ENCODE results near the gene KAZN.

Gene KAZN

DNA sequence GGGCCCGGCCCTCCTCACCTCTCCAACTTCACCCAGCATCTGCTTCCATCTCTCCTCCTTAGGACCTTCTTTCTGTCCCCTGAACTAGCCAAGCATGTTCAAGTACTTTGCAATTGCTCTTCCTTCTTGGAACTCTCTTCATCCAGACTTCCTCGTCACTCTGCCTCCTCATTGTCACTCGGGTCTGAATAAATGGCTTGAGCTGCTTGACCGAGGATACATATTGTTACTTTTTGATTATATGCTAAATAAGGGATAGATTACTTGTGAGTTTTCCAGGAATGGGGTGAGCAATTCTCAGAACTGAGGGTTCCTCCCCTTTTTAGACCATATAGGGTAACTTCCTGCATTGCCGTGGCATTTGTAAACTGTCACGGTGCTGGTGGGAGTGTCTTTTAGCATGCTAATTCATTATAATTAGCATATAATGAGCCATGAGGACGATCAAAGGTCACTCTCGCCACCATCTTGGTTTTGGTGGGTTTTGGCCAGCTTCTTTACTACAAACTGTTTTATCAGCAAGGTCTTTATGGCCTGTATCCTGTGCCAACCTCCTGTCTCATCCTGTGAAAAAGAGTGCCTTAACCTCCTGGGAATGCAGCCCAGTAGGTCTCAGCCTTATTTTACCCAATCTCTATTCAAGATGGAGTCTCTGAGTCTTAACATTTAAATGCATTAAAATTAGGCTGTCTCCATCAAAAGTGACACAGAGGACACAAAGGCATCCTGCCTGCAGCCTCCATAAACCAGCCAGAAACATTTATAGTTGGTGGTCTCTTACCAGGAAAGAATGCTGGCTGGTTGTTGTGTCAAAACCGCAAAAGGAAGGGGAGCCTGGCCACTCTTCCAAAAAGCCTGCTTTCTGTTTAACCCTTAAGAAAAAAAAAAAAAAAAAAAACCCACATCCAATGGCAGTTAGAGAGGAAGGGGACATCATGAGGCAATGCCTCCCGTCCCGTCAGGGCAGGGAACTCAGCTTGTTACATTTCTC, 179.3 kb downstream of the KAZN start:
- peak; percentile 18 to 53 for DNase-seq

DNA sequence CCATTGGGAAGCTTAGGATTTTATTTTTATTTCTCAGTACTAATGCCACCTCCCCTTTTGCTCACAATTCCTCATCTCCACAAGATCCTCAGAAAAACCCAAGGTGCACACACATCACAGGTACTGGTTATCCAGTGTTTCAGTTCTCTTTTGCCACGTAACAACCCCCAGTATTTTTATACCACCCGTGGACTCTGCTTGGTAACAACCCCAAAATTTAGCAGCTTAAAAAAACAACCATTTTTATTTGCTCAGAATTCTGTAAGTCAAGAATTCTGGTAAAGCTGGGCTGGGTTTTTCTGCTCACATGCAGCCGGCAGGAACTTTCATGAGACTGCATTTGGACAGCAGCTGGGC, 180.0 kb downstream of the KAZN start:
- DNase-seq: no peak

- DNase-seq: peak in 1 of 2 donors; percentile 70
These were observed 180.7 kb downstream of the KAZN start for GRCh38 chr1:14778898-14779865.

GRCh38 chr1:14780271-14780670, 181.8 kb downstream of the KAZN start:
- peak; percentile 78 to 92 for DNase-seq

GRCh38 chr1:14781811-14782210, 183.3 kb downstream of the KAZN start:
- no peak for DNase-seq

DNA sequence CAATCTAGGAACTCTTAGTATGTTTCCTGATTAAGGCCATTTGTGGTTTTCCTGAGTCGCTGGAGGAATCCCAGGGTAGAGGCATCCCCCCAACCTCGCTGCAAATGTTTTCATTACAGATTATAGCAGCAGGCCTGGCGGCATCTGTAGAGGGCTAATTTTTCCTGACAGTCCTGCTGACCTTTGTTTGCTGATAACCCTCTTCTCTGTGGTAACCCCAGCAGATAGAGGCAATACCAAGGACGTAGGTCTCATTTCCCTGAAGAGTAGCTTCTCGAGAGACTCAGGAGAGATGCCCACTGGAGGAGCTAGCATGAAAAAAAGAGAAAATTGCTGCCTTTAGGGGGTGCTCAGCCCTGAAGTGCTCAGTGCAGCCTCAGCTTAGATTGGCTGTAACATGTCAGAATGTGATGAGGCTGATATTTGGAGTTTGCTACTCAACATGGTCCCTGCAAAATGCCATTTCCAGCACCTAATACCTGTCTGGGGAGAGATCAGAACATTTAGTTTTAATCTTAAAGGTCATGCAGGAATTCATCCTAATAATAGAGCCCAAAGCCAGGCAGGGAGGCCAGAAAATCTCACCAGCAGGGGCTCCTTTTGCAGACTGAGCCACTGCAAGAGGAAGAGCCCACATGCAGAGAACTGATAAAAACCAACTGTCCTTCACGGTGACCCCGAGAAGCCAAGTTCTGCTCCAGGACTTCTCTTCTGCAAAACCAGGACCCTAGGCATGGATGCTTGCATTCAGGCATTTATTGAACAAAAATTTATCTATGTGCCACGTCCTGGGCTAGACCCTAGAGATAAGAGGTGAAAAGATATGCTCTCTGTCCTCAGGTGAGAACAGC, 184.5 kb downstream of the KAZN start:
- no peak for DNase-seq

DNA sequence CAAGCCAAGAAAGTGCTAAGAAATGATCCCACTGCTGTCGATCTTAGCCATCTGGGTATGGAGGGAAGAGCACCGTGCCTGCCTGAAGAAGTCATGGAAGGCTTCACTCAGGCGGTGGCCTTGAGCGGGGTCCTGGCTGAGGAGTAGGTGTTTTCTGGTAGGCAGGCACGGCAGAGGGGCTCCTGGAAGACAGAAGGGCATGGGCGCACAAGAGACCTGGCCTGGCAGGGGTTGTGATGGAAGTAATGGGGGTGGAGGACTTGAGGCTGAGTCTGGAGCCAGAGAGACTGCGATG, 185.1 kb downstream of the KAZN start:
- no peak for DNase-seq

DNA sequence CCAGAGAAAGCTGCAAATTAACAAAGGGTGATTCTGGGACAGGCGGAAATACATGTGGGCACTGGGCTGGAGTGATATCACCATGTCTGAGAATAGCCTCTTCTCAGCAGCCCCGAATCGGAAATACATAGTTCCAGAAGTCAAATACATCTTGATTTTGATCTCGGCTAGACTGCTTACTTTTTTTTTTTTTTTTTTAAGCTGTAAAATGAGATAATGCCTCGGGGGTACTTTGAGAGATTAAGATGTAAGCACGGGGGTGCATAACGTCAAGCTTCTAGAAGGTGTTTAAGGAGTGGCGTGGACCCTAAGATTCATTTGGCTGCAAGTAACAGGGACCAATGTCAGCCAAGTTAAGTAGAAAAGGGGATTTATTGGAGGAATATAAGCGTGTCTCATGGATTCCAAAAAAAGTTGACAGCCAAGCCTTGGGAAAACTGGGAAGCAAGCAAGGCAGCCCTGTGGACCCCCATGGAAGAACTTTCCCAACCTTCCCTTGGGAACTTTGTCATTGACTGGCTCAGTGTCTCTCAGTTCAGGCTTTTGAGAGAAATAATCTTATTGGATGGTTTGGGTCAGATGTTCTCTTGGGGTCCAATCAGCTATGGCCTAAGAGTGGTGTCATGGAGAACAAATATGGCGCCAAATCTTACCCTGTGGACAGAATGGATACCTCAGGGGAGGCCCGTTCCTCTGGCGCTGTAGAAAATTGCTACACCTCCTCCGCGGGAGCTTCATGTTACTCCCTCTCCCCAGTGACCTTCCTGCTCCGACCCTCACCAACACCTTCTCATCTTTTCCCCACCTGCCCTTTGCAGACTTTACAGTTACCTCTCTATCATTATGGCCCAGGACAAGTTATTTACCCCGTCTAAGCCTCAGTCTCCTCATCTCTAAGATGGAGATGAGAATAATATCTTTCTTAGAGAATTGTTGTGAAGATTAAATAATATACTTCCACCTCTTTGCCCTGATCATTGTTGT, 186.6 kb downstream of the KAZN start:
- DNase-seq: no peak

GRCh38 chr1:14786109-14786675, 187.7 kb downstream of the KAZN start:
- DNase-seq: no peak

- no peak for DNase-seq
These were observed 188.2 kb downstream of the KAZN start for GRCh38 chr1:14786681-14787080.

DNA sequence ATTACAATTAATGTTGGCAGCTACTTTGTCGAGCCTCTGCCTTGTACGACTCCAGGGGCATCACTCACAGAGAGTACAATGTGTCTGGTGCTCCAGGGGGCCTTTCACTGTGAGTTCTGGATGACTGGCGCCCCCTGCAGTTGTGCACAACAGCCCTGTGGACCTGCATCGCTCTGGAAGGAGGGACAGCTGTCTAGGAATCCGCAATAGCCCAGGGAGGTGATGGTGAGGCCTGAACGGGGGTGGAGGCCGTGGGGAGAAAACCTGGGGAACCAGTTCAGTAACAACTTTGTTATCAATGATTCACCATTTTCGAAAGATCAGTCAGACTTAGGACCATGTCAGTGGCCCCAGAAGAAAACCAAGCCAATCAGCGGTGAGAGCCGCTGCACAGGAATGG, 189.1 kb downstream of the KAZN start:
- DNase-seq: no peak

DNA sequence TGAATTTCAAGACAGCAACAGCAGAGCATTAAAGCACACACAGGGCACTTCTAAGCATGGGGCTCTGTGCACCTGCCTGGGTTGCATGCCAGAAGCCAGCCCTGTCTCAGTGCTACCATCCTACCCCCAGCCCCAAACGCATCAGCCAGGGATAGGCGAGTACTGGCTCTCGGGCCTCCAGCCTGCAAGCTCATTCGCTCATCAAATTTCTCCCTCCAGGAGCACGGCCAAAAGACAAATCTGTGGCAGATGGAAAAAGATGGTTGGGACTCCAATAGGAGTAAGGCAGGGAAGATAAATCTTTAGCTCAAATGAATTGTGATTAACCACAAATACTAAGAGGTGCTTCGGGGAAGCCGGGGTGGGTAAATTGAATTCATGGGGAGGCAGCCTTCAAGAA, 189.6 kb downstream of the KAZN start:
- no peak for DNase-seq

DNA sequence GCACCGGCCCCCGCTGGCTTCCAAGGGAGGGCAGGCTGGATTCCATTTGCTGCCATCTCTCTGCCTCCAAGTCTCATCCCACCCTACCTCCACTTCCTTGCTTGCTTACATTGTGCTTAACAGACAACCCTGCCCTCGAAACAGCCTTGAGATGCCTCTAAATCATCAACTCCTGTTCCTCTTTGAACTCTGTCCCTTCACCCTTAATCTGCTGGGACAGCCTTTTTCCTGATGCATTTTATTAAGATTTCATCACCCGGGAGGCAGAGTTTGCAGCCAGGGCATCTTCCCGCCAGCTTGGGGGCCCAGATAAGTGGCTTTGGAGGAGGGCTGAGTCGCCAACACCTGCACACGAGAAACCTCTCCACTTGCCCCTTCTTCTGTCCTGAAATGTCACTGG, 192.5 kb downstream of the KAZN start:
- DNase-seq: no peak

- DNase-seq: no peak
These were observed 193.2 kb downstream of the KAZN start for GRCh38 chr1:14791654-14792053.

GRCh38 chr1:14794136-14794768, 195.8 kb downstream of the KAZN start:
- no peak for DNase-seq

- no peak for DNase-seq
These were observed 196.4 kb downstream of the KAZN start for GRCh38 chr1:14794906-14795305.

DNA sequence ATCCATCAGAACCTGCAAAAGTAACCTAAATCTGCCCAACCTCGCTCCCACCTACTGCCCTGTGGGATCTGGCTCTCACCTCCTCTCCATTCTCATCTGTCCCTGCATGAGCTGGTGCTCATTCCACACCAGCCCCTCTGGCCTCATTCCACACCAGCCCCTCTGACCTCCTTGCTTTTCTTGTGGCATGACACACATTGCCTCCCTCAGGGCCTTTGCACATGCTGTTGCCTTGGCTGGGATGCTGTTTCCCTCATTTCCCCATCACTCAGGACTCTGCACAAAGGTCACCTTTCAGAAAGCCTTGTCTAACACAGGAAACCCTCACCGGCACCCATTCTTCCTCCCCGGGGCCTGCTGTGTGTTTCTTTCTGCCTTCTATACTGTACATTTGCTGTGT, 197.1 kb downstream of the KAZN start:
- DNase-seq: no peak

DNA sequence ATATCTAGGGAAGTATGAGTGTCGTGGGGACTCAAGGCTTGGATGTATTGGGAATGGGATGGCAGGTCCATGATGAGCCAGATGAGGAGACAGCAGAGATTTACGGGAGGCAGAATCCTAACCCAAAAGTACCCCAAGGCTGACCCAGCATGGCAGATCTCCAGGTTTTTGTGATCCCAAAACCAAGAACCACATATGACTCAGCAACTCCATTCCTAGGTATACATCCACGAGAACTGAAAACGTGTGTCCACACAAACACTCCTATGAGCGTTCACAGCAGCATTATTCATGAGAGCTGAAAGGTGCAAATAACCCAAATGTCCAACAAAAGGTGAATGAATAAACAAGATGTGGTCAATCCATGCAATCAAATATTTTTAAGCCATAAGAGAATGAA, 201.5 kb downstream of the KAZN start:
- no peak for DNase-seq

- peak; percentile 9 to 39 for DNase-seq
These were observed 202.1 kb downstream of the KAZN start for GRCh38 chr1:14800500-14801076.

All from inflammatory macrophage treated with lipopolysaccharide for 1 hour (primary cell).